Erythroblast (primary cell): ENCODE measurements around the gene PEX11G.

Source experiments
- GATA1 ChIP-seq: IDR thresholded peaks from 2 replicates; pipeline ENCODE4 v1.6.1; 2011; ENCODE audit warnings: low read depth, mild to moderate bottlenecking, control low read depth, low read length, moderate library complexity
- POLR2A ChIP-seq: IDR thresholded peaks from 2 replicates; pipeline ENCODE4 v1.6.1; 2011; ENCODE audit warnings: mild to moderate bottlenecking, low read length

DNA sequence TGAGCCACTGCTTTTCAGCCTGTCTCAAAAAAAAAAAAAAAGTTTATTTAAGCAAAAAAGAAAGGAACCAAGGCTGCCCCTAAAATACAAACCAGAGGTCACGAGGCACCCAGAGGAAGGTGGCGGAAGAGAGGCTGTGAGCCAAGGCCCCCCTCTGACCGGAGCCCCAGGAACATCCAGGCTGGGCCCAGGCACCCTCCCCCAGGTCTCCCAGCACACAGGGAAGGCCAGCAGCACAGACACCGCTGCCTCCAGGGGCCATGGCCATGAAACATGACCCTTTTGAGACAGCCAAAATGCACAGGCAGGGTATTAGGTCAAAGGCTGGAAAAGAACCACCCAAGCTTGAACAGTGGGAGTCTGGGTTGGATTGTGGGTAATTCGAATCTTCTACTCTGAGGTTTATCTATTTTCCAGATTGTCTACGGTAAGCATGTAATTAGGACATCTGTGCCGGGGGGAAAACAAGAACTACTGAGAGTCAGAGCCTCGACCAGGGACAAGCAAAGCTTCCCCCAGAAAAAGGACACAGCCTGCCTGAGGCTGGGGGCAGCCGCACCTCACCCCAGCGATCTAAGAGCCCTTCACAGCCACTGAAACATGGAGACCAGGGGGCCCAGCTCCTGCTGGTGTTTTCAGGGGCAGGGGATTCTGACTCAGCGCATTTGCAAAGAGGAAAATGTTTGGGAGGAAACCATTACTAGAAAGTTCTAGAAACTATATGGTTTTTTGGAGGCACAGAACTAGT lies 8.4 kb downstream of the PEX11G start:
- TF ChIP-seq POLR2A, result no peak
- TF ChIP-seq GATA1, result no peak
